HFF-Myc (cell line): Measurements from ENCODE around the gene MFSD1.

ENCODE experiments used
- DNase-seq: peaks from one replicate; pipeline ENCODE4 v3.0.0-alpha.2; 2011; ENCODE audit warnings: low read depth; ENCODE audit errors: extremely low read depth
- H3K4me3 ChIP-seq: replicated peaks from 2 replicates; pipeline ENCODE4 v1.5.1; 2011; ENCODE audit warnings: low read depth, mild to moderate bottlenecking, control low read depth, low read length
- CTCF ChIP-seq: IDR thresholded peaks from 2 replicates; pipeline ENCODE4 v1.5.1; 2012; ENCODE audit warnings: mild to moderate bottlenecking, low read depth, low read length, control low read depth; ENCODE audit errors: missing control alignments

MFSD1 gene

GRCh38 chr3:158775426-158776410 is 26.1 kb upstream of the MFSD1 start:
- no peak for TF ChIP-seq CTCF
- no peak overlapping the region for H3K4me3 ChIP-seq
- DNase-seq: no peak

DNA sequence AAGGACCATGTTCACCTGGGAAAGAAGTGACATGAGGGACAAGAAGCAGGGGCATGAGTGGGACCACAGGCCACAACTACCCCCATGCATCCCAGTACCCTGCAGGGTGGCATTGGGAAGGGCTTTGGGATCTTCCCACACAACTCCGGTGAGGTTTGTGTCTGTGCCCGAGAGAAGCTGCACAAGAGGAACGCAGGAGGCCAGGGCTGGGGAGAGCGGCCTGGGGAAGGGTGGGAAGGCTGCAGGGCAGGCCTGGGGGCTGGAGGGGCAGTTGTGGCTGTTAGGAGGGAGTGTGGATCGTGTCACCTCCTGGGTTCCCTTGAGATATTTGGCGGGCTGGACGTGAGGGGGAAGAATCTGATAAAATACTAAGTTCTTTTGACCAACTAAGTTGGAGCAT is 25.3 kb upstream of the MFSD1 start:
- no peak for DNase-seq
- no peak overlapping the region for H3K4me3 ChIP-seq
- no peak for TF ChIP-seq CTCF

- no peak for DNase-seq
- H3K4me3 ChIP-seq: no peak overlapping the region
- TF ChIP-seq CTCF: no peak
These were observed 24.5 kb upstream of the MFSD1 start for GRCh38 chr3:158777161-158777873.

GRCh38 chr3:158780766-158781165 is 21.1 kb upstream of the MFSD1 start:
- no peak for DNase-seq
- H3K4me3 ChIP-seq: no peak overlapping the region
- TF ChIP-seq CTCF: no peak

- TF ChIP-seq CTCF: no peak
- DNase-seq: no peak
These were observed 20.7 kb upstream of the MFSD1 start for GRCh38 chr3:158781191-158781590.

GRCh38 chr3:158781849-158782248 is 20.0 kb upstream of the MFSD1 start:
- TF ChIP-seq CTCF: no peak
- H3K4me3 ChIP-seq: no peak overlapping the region
- no peak for DNase-seq

More at GRCh38 chr3:158781191-158781590, 20.7 kb upstream of the MFSD1 start:
- no peak overlapping the region for H3K4me3 ChIP-seq
